ENCODE results near the gene LDLRAD3.

DNA sequence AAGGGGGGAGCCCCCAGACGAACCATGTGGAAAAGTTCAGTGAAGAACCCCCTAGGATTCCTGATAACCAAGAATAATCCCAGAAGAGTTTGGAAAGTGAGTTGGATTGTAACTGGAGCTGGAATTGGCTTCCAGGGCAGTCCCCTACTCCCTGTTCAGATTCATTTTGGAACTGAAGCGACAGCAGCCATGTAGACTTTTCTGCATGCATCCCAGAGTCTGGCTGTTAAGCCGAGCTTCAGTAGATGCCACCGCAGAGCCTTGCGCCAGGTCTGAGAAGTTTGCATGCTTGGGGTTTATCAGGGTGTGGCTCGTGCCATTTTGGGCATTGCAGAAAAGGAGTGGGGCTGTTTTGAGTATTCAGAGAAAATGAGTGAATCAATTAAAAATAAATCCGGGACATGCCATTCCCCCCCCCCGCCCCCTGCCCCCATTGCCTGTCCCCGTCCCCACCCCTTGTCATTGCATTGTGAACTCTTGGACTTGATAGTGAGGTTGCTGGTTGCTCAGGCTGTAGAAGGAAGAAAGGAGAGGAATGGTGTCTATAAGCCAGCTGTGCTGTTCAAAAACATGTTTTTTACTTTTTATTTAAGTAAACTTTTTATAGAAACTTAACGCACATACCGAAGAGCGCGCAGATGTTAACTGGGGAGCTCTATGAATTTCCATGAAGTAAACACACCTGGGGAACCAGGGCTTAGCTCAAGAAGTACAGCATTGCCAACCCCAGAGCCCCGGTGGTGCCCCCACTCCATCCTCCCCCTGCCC, 71.2 kb downstream of the LDLRAD3 start:
- TF ChIP-seq, protein P1, sequence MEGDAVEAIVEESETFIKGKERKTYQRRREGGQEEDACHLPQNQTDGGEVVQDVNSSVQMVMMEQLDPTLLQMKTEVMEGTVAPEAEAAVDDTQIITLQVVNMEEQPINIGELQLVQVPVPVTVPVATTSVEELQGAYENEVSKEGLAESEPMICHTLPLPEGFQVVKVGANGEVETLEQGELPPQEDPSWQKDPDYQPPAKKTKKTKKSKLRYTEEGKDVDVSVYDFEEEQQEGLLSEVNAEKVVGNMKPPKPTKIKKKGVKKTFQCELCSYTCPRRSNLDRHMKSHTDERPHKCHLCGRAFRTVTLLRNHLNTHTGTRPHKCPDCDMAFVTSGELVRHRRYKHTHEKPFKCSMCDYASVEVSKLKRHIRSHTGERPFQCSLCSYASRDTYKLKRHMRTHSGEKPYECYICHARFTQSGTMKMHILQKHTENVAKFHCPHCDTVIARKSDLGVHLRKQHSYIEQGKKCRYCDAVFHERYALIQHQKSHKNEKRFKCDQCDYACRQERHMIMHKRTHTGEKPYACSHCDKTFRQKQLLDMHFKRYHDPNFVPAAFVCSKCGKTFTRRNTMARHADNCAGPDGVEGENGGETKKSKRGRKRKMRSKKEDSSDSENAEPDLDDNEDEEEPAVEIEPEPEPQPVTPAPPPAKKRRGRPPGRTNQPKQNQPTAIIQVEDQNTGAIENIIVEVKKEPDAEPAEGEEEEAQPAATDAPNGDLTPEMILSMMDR (conservative IDR thresholded peaks at IDR 0.05; ENCODE audit: low read length), result no peak
- no peak for TF ChIP-seq EZH2phosphoT487 (IDR thresholded peaks at IDR 0.05; ENCODE audit: borderline replicate concordance)

Data from Loucy (cell line).